H1 (cell line): ENCODE data around the gene DNAI1. TPM values are rescaled to one million over a fixed set of nuclear protein-coding genes. Genes with fewer than 3 reads are reported as not detected.

Experiments used
- BACH1 ChIP-seq: IDR thresholded peaks from 2 replicates; pipeline ENCODE4 v1.6.1; 2012; ENCODE audit warnings: low read length, improper control_type of control experiment
- CHD7 ChIP-seq: fragments of 300-600 bp; sonication (generic); IDR thresholded peaks from 2 replicates; pipeline ENCODE4 v1.7.1; 2012; ENCODE audit warnings: low read length, moderate library complexity, mild to moderate bottlenecking, inconsistent platforms; ENCODE audit not compliant: insufficient replicate concordance
- CREB1 ChIP-seq: IDR thresholded peaks from 2 replicates; pipeline ENCODE4 v1.6.1; 2012; ENCODE audit warnings: inconsistent platforms
- KDM1A ChIP-seq: fragments of 200-600, 300-600 bp; sonication (generic); IDR thresholded peaks from 2 replicates; pipeline ENCODE4 v1.7.1; 2016; ENCODE audit warnings: mild to moderate bottlenecking, low read length, borderline replicate concordance
- NRF1 ChIP-seq: IDR thresholded peaks from 2 replicates; pipeline ENCODE4 v1.6.1; 2011; ENCODE audit warnings: mild to moderate bottlenecking, low read depth, low read length, improper control_type of control experiment
- YY1 ChIP-seq: IDR thresholded peaks from 2 replicates; pipeline ENCODE4 v1.6.1; 2011; ENCODE audit warnings: low read depth, mild to moderate bottlenecking, low read length
- polyA plus RNA-seq, 7 experiments: library from polyadenylated mRNA; depleted of rRNA in 3 of 7; stranded (reverse) in 5 of 7; unstranded in 2 of 7; fragments of >200 nt in 5 of 7; fragments of 200-250 nt in 2 of 7; gene quantifications; 1 replicate in 5 of 7; 2 replicates in 1 of 7; 4 replicates in 1 of 7; pipeline versions ENCODE4 v1.2.1 to v1.2.3, GENCODE V29; 2011 to 2013; ENCODE audit warnings: missing spikeins in 2 of 7, mixed read lengths in 2 of 7
- total RNA-seq: library from RNA; stranded (reverse); fragmentation: NEBNext Ultra II Directional; extraction: Animal tissue kit (Norgen Biotek cat#: 25700); gene quantifications from 2 replicates; pipeline ENCODE4 v1.2.1, GENCODE V29; 2021

DNAI1 gene
- total and polyA plus RNA-seq, 2 of the 8 experiments (the other 6 are each of a cell fraction or from before 2014, with no cell fraction given), result 0.37 to 0.54 TPM

DNA sequence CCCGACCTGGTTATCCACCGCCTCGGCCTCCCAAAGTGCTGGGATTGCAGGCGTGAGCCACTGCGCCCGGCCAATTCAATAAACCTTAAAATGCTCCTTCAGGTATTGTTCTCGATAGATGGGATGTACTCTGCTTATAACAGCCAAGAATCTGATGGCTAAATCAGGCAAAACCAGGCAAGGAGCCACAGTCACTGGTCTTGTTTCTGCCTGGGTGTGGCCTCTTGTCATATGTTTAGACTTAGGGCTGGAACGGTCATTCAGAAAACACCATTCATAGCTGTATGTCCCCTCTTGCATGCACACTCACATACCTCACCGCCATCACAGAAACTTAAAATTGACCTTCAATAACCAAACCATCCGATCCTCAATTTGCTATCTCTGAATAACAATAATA, 8.0 kb upstream of the DNAI1 start (continued):
- TF ChIP-seq CHD7, result no peak
- TF ChIP-seq YY1, result no peak
- TF ChIP-seq NRF1, result no peak
- no peak for TF ChIP-seq BACH1
- TF ChIP-seq KDM1A, result no peak
- TF ChIP-seq CREB1, result no peak
